AG09309 (cell line): Measurements from ENCODE around the gene RADIL.
"Not testable (repeated sequence)": the region's sequence is repeated elsewhere in the genome, so short reads cannot be mapped to it uniquely, and the experiment has no call there.

Experiments
- DNase-seq: peaks from one replicate; pipeline ENCODE4 v3.0.0-alpha.2; 2010; ENCODE audit warnings: low read depth
- H3K4me3 ChIP-seq: 2 replicates; pipeline ENCODE4 v1.5.1; 2011; ENCODE audit warnings: mild to moderate bottlenecking, low read depth, low read length, moderate library complexity; ENCODE audit not compliant: control insufficient read depth
- CTCF ChIP-seq: IDR thresholded peaks from 2 replicates; pipeline ENCODE4 v1.5.1; 2011; ENCODE audit warnings: mild to moderate bottlenecking, low read depth, low read length, inconsistent platforms; ENCODE audit not compliant: insufficient read depth, control insufficient read depth; ENCODE audit errors: missing control alignments

Gene RADIL

GRCh38 chr7:4894482-4894881, 11.0 kb upstream of the RADIL start:
- DNase-seq, result no peak
- no peak overlapping the region for H3K4me3 ChIP-seq
- no peak for TF ChIP-seq CTCF

GRCh38 chr7:4893929-4894475, 10.5 kb upstream of the RADIL start:
- H3K4me3 ChIP-seq, result no peak overlapping the region

GRCh38 chr7:4893188-4893587, 9.7 kb upstream of the RADIL start:
- not testable (repeated sequence) for DNase-seq, H3K4me3 ChIP-seq

More at GRCh38 chr7:4893929-4894475, 10.5 kb upstream of the RADIL start:
- TF ChIP-seq CTCF, result no peak
- no peak for DNase-seq

GRCh38 chr7:4891522-4891921, 8.0 kb upstream of the RADIL start:
- not testable (repeated sequence) for H3K4me3 ChIP-seq, DNase-seq

- H3K4me3 ChIP-seq, result no peak overlapping the region
- TF ChIP-seq CTCF, result no peak
- no peak for DNase-seq
Measured at GRCh38 chr7:4889682-4890081, 6.2 kb upstream of the RADIL start.

- no peak for DNase-seq
- no peak overlapping the region for H3K4me3 ChIP-seq
- TF ChIP-seq CTCF, result no peak
Measured at GRCh38 chr7:4888161-4888560, 4.6 kb upstream of the RADIL start.

GRCh38 chr7:4886671-4887070, 3.2 kb upstream of the RADIL start:
- no peak for TF ChIP-seq CTCF
- H3K4me3 ChIP-seq, result no peak overlapping the region
- DNase-seq, result no peak

GRCh38 chr7:4885317-4885807, 1.8 kb upstream of the RADIL start:
- no peak overlapping the region for H3K4me3 ChIP-seq
- DNase-seq, result no peak
- TF ChIP-seq CTCF, result no peak
